Measurements from ENCODE around the gene RIBC2. TPM values are rescaled to one million over a fixed set of nuclear protein-coding genes. Genes with fewer than 3 reads are reported as not detected.

The RIBC2 gene
- polyA plus RNA-seq, 2 of the 4 experiments (the other 2 are of a cell fraction), result 3.0 to 3.8 TPM

- TF ChIP-seq TFCP2L1 (CRISPR knock-in tag; IDR thresholded peaks at IDR 0.05), result no peak
- TF ChIP-seq REST (IDR thresholded peaks at IDR 0.05), result no peak
These were observed 10.8 kb downstream of the RIBC2 start (continued) for GRCh38 chr22:45424241-45424731.

- DNase-seq (ENCODE audit: low read depth in 1 of 2, low spot score in 1 of 2), result no peak
- WGBS (ENCODE audit: missing lambda C conversion rate), result 78% methylated on average over 5 of the region's 5 CpGs
- Histone ChIP-seq H3K27ac (no peak overlapping the region), H3K4me1 (no peaks in the 10 kb centered on the region), H3K4me3 (no peak overlapping the region), H3K4me2 (no peak overlapping the region), H3K9me3 (no peaks in the 10 kb centered on the region)
- POLR2A ChIA-PET, result no interaction called here
- TF ChIP-seq CBX2 (IDR thresholded peaks at IDR 0.05; ENCODE audit: borderline replicate concordance, low read depth) (no peak), GATA3 (IDR thresholded peaks at IDR 0.05; ENCODE audit: borderline replicate concordance) (no peak), RAD21 (conservative IDR thresholded peaks at IDR 0.05 in 1 of 2, IDR thresholded peaks at IDR 0.05 in 1 of 2) (no peak), POLR2AphosphoS2 (conservative IDR thresholded peaks at IDR 0.05; ENCODE audit: low read length) (no peak), USF2 (IDR thresholded peaks at IDR 0.05) (no peak), ELK1 (IDR thresholded peaks at IDR 0.05; ENCODE audit: low read depth, low read length) (no peak), MAFK (IDR thresholded peaks at IDR 0.05; ENCODE audit: partially characterized antibody) (no peak), MAX (IDR thresholded peaks at IDR 0.05) (no peak), TP53 (CRISPR knock-in tag; IDR thresholded peaks at IDR 0.05) (no peak), ZC3H11A (IDR thresholded peaks at IDR 0.05) (no peak), HDAC2 (IDR thresholded peaks at IDR 0.05) (no peak), HOXB5 (CRISPR knock-in tag; IDR thresholded peaks at IDR 0.05) (no peak), TFCP2L1 (CRISPR knock-in tag; IDR thresholded peaks at IDR 0.05) (no peak), HEYL (CRISPR knock-in tag; IDR thresholded peaks at IDR 0.05) (no peak), EP300 (IDR thresholded peaks at IDR 0.05) (no peak), ZNF302 (CRISPR knock-in tag; IDR thresholded peaks at IDR 0.05) (no peak)
- no peak for ATAC-seq
- CTCF ChIA-PET, result no interaction called here
- FAIRE-seq, result no peak
These were observed 11.6 kb downstream of the RIBC2 start for GRCh38 chr22:45425101-45425500.

GRCh38 chr22:45425531-45426265 is 12.2 kb downstream of the RIBC2 start:
- H3K4me2 ChIP-seq, result no peak overlapping the region
- ChIA-PET POLR2A (no interaction called here), CTCF (no interaction called here)
- no peak for DNase-seq (ENCODE audit: low read depth in 1 of 2, low spot score in 1 of 2)
- no peak overlapping the region for H3K4me3 ChIP-seq
- H3K27ac ChIP-seq, result no peak overlapping the region
- WGBS (ENCODE audit: missing lambda C conversion rate), result 92% methylated on average over 22 of the region's 23 CpGs
- no peaks in the 10 kb centered on the region for H3K4me1 ChIP-seq
- ATAC-seq, result no peak
- FAIRE-seq, result no peak
- no peaks in the 10 kb centered on the region for H3K9me3 ChIP-seq
- TF ChIP-seq HES2 (IDR thresholded peaks at IDR 0.05) (no peak), CHD2 (IDR thresholded peaks at IDR 0.05; ENCODE audit: low read length, partially characterized antibody) (no peak), KDM1A (IDR thresholded peaks at IDR 0.05; ENCODE audit: low read depth) (no peak), CTCF (IDR thresholded peaks at IDR 0.05) (no peak), BHLHE40 (IDR thresholded peaks at IDR 0.05; ENCODE audit: low read depth, low read length) (no peak), ATOH8 (CRISPR knock-in tag; IDR thresholded peaks at IDR 0.05; ENCODE audit: low read depth) (no peak), TFCP2L1 (CRISPR knock-in tag; IDR thresholded peaks at IDR 0.05) (no peak), MYC (IDR thresholded peaks at IDR 0.05; ENCODE audit: borderline replicate concordance, low read length) (no peak), HEYL (CRISPR knock-in tag; IDR thresholded peaks at IDR 0.05) (no peak), POLR2AphosphoS2 (conservative IDR thresholded peaks at IDR 0.05; ENCODE audit: low read length) (no peak)
